ENCODE measurements around the gene TUB.

TUB gene

GRCh38 chr11:8092587-8093424 lies 11.8 kb downstream of the TUB start:
- DNase-seq (ENCODE audit: low read depth) = peak; percentile 14

- DNase-seq (ENCODE audit: low read depth) = no peak
These were observed 13.0 kb downstream of the TUB start for GRCh38 chr11:8093931-8094575.

DNA sequence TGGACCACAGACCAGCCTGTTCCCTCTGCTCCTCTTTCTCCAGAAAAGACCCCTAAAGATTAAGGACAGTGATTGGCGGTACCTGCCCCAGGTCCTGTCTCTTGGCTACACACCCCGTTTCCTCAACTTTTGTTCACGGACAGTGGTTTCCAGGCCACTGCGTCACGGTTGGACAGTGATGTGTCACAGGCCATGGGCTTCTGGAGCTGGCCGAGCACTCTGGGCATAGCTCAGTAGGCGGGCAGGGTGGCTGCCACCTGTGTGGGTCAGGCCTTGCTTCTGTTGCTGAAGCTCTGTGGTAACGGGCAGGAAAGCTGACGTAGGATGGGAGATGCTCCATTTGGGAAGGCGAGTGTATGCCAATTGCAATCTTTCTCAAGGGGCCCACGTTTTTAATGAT lies 13.6 kb downstream of the TUB start:
- no peak for DNase-seq (ENCODE audit: low read depth)

GRCh38 chr11:8095371-8095770 lies 14.4 kb downstream of the TUB start:
- DNase-seq (ENCODE audit: low read depth) = no peak

- no peak for DNase-seq (ENCODE audit: low read depth)
These were observed 15.0 kb downstream of the TUB start for GRCh38 chr11:8095806-8096522.

GRCh38 chr11:8096575-8096974 lies 15.6 kb downstream of the TUB start:
- DNase-seq (ENCODE audit: low read depth) = no peak

DNA sequence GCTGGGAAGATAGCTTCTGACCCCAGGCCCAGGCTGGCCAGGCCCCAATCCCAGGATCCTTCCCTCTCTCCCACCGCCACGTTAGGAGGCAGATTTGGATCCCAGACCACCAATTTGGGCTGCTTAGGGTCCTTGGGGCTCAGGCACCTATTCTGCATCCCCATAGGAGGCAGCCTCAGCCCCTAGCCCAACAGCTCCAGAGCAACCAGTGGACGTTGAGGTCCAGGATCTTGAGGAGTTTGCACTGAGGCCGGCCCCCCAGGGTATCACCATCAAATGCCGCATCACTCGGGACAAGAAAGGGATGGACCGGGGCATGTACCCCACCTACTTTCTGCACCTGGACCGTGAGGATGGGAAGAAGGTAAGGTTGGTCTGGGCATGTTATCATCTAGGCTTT lies 16.1 kb downstream of the TUB start:
- no peak for DNase-seq (ENCODE audit: low read depth)

DNA sequence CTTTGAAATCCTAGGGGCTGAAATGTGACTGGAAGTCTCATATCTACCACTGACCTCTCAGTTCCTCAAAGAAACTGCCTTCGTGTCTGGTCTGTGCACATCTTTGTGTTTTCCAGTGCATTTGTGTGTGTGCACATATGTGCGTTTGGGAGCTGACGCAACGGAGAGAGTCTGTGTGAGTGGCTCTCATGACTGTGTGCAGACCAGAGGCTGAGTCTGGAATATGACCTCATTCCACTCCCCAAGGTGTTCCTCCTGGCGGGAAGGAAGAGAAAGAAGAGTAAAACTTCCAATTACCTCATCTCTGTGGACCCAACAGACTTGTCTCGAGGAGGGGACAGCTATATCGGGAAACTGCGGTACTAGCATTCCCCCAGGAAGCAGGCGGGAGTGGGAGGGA lies 16.5 kb downstream of the TUB start:
- no peak for DNase-seq (ENCODE audit: low read depth)

DNA sequence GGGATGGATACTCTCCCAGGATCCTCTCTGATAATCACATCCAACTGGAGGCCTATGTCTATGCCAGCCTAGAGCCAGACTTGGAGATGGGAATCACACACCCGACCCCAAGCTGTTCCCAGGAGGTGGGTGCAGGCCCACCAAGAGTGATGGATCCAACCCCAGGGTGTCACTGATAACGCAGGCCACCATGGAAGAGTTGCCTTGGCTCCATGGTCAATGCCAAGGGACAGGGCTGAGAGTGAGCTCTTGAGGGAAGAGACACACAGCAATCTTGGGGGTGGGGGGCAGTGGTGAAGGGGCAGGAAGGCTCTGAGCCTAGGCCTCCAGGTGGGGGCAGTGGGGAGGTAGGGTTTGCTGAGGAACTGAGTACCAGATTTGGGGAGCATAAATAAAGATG lies 16.9 kb downstream of the TUB start:
- no peak for DNase-seq (ENCODE audit: low read depth)

DNA sequence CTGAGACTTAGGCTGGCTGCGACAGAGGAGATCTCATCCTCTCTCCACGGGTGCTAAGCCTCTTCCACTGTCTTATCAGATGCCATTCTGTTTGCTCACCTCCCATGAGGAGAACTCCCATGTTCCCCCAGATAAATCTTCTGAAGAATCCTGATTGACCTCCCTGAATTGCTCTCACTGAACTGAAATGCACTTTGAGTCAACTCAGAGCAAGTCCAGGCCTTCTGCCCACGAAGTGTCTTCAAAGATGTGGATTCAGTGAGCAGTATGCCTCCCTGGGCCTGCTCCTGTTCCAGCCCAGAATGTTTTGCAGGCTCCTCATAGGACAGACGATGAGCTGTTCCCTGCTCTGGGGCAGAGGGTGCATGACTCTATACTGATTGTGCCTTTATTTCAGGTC lies 17.4 kb downstream of the TUB start:
- DNase-seq (ENCODE audit: low read depth) = no peak

DNA sequence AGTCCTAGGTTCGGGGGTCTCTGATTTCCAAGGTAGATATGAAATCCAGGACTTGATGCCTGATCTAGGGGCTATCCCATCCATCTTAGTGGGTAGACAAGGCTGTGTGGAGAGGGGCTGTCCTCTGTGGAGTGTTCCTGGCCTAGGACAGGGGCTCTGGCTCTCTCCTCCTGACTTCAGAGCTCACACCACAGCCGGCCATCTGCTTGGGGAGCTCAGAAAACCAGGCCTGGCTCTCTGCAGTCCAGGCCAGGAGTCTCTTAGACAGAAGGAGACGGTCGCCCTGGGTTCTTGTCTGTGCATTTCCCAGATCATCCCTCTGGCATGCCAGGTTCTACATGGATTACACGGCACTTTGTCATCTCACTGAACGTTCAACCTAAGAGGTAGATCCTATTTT lies 17.9 kb downstream of the TUB start:
- DNase-seq (ENCODE audit: low read depth) = no peak

DNA sequence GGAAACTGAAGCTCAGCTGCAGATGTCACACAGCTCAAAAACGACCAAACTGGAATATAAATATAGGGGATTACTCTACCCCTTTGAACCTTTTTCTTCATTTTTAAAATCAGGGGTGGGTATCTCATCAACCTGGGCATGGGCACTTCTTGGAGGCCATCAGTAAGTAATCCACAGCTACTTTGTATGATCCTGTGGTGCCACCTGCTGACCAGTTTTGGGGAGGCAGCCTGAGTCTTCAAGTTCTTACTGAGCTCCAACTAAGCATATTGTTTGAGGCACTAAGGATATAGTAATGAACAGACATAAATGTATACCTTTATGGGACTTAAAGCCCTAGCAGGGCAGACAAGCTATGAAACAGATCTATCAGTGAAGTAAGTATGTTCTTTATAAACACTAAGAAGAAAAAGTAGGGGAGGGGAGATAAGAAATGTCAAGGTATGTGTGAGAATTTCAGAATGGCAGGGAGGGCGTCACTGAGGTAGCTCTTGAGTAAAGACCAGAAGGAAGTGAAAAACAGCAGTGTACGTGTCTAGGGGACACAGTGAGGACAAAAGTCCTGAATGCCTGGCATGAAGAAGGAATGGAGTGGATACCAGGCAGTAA lies 18.4 kb downstream of the TUB start:
- peak; percentile 46 for DNase-seq (ENCODE audit: low read depth)

DNA sequence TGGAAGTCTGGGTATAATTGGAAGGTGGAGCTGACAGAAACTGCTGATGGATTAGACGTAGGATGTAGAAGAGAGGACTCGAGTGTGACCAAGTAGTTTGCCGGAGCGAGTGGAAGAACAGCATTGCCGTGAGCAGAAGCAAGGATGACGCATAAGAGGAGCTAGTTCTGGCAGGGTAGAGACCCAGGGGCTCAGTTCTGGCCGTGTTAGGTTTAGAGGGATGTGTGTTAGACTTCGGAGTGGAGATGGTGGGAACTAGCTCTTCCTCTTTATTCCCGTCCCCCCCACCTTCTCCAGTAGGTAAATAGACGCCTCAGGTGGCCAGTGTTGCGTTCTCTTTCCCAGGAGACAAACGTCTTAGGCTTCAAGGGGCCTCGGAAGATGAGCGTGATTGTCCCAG lies 19.1 kb downstream of the TUB start:
- DNase-seq (ENCODE audit: low read depth) = no peak

DNA sequence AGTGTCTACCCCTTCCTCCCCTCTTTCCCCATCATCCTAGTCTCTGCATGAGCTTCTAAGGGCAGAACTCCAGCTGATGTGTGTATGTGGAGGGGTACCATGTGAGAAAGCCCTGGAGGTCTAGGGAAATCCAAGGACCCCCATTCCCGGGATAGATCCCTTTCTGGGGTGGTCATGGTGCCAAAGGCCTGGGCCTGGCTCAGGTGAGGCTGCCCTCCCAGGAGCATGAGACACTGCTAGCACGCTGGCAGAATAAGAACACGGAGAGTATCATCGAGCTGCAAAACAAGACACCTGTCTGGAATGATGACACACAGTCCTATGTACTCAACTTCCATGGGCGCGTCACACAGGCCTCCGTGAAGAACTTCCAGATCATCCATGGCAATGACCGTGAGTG lies 19.6 kb downstream of the TUB start:
- no peak for DNase-seq (ENCODE audit: low read depth)

DNA sequence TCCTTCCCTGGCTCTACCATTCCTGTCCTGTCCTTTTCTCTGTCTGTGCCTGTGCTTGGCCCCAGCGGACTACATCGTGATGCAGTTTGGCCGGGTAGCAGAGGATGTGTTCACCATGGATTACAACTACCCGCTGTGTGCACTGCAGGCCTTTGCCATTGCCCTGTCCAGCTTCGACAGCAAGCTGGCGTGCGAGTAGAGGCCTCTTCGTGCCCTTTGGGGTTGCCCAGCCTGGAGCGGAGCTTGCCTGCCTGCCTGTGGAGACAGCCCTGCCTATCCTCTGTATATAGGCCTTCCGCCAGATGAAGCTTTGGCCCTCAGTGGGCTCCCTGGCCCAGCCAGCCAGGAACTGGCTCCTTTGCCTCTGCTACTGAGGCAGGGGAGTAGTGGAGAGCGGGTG lies 20.4 kb downstream of the TUB start:
- DNase-seq (ENCODE audit: low read depth) = no peak

DNA sequence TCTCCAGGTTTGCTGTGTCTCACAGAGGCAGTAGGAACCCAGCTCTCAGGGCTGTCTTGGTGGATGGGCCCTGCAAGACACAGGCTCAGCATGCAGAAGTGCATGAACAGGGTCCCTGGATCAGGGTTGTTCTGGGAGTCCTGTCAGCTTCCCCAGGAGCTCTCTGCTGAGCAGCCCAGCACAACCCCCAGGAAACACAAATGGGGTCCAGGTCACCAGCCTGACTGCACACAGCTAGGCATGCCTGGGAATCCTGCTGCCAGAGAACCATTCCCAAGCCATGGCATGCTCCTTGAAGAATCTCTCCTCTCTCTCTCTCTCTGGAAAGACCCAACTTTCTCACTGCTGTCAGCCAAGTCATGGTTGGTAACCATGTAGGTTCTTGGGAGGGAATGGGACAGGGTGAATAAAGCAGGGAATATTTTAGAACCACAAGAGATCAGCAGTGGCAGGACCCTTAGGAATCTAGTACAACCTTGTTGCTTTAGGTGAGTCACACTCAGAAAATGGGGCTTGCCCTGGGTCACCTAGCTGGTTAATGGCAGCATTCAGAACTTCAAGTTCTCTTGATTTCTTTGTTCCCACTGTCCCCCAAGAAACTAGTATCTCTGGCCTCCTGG lies 21.4 kb downstream of the TUB start:
- no peak for DNase-seq (ENCODE audit: low read depth)

GRCh38 chr11:8102965-8103364 lies 22.0 kb downstream of the TUB start:
- no peak for DNase-seq (ENCODE audit: low read depth)

- DNase-seq (ENCODE audit: low read depth) = no peak
These were observed 22.9 kb downstream of the TUB start for GRCh38 chr11:8103909-8104308.

GRCh38 chr11:8105133-8105532 lies 24.1 kb downstream of the TUB start:
- DNase-seq (ENCODE audit: low read depth) = no peak

GRCh38 chr11:8105666-8106065 lies 24.7 kb downstream of the TUB start:
- DNase-seq (ENCODE audit: low read depth) = no peak

DNA sequence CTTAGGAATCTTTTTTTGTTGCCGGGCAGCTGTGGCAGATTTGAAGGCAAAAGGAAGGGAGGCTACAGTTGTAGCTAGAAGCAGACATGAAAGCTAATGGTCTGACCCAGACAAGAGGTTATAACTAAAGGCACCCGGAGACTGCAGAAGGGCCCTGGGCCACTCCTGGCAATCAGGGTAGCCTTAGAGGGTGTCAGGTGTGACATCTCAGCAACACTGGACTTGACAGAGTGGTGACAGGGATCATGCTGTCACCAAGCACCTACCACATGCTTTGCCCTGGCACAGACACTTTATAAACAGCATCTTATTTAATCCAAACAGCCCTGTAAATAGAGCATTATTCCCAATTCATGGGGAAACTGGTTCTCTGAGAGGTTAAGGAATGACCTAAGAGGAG lies 25.7 kb downstream of the TUB start:
- no peak for DNase-seq (ENCODE audit: low read depth)

GRCh38 chr11:8107642-8108041 lies 26.6 kb downstream of the TUB start:
- DNase-seq (ENCODE audit: low read depth) = no peak
